HG02884 (cell line): ENCODE results near the gene ATP12A.

ENCODE experiments used
- ATAC-seq: cut with Tn5 transposase; IDR thresholded peaks from one replicate; pipeline ENCODE4 v1.9.1; 2021; ENCODE audit warnings: mild to moderate bottlenecking, moderate library complexity; ENCODE audit not compliant: unreplicated experiment

ATP12A gene

DNA sequence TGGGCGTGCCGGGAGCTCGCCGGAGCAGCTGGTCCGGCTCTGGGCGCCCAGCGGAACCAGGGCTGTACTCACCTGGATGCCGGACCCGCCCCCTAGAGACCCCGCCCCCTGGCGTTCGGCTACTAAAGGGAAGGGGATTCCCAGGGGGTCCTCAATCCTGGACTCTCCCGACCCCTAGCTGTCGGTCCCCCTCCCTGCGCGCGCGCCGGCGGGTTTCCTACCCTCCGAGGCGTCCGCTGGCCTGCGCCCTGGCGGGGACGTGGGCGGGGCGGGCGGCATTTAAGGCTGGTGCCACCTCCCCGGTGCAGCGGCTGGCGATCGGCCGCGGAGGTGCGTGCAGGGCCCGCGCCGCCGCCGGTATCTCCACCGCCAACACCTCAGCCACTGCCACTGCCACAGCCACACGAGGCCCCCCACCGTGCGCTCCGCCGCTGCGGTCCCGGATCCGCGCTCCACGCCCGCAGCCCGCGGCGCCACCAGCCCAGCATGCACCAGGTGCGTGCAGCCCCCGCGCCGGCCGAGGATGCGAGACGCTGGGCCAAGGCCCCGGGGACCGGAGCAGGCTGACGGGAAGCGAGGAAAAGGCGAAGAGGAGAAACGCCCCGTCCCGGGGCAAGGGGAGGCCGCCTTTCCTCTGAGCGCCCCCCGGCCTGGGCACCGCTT lies at the start of gene ATP12A:
ATP12A (plus strand) TSS at position 151 of the 663 bp plus-strand sequence; CDS start at position 487, 336 bp downstream.
- ATAC-seq, result no peak

GRCh38 chr13:24630851-24631620 lies 49.2 kb upstream of the ATP12A start:
- no peak for ATAC-seq

DNA sequence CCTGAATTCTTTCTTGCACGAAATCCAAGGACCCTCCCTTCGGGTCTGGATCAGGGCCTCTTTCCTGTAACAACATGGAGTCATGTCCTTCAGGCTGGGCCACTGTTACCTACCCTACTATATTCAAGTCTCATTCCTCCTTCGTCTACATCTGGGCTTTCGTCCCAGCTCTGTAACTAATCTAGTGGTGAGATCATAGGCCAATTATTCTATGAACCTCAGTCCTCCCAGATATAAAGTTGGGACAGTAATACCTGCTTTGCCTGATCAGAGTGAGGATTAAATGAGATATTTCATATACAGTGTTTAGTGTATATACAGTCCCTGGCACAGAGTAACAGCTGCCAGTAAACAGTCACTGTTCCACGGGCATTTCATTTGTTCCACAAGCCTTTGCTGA lies 48.3 kb upstream of the ATP12A start:
- no peak for ATAC-seq

DNA sequence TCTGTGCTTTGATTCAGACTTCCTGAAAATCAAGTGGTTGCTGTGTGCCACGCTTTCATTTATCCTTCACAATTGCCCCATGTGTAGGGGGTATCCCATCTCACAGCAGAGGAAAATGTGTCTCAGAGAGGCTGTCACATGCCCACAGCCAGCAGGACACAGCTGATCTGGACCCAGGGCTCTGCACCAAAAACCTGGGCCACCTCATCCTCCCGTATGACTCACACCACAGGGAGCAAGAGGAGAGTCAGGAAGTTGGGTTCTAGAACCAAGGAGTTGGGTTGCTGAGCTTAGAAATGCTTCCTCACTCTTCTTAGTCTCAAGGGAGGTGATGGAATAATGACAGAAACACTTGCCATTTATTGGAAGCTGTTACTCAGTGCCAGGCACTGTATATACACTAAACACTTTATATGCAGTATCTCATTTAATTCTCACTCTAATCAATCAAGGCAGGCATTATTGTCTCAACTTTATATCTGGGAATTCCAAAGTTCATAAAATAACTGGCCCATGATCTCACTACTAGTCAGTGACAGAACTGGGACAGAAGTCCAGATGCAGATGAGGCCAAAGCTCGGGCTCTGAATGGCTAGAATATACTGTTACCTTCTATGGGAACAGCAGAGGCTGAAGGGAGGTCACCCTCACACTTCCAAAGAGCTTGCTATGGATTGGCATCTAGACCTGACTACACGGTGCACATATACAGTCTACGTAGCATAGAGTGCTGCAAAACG lies 47.7 kb upstream of the ATP12A start:
- no peak for ATAC-seq

GRCh38 chr13:24636776-24637175 lies 43.4 kb upstream of the ATP12A start:
- no peak for ATAC-seq

DNA sequence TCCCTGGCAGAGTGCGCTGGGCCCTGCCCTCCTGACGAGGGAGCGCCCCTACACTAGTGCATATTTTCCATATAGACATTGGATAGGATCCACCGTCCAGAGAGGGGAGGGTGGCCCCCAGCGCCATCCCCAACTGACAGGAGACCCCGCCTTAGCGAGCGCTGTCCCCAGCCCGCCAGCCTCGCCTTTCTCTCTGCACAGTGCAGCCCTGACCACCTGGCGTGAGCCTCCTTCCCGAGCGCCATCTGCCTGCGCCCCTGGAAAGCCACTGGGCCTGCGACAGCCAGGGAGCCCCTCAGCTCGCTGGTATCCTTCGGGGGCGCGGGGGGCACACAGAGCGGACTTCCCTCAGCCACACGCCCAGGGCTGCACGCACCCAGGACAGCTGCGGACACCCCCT lies 42.1 kb upstream of the ATP12A start:
- ATAC-seq, result no peak

DNA sequence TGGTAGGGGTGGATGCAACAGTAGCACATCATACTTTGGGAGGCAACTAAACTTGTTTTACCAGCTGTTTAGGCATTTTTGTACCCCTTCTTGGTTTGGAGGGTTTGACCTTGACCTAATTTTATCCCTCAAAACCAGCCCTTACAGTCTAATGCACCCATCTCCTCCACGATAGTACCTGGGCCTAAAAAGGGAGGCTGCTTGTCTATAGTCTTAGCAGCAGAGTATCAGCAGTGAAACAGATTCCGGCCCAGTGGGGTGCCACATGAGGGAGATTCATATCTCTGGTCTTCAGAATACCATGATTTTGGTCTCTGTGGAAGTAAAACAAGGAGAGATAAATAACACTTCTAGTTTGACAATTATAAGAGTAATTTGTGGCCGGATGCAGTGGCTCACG lies 39.5 kb upstream of the ATP12A start:
- no peak for ATAC-seq

DNA sequence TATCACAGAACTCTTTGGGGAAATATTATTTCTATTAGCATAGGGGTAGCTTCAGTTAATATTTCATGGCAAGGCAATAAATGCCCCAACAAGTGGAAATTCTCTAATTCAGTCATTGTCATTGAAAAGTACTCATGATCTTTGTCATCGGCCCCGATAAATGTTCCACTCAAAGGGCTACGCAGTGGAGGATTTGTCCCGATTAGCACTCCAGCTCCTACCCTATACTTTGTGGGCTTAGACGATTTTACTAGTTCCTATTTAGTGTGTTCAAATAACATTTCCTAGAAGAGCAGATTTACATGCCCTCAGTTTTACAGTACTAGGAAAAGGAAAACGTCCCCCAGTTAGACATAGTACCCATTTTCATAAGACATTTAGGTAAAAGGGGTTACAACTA lies 38.0 kb upstream of the ATP12A start:
- ATAC-seq, result no peak

DNA sequence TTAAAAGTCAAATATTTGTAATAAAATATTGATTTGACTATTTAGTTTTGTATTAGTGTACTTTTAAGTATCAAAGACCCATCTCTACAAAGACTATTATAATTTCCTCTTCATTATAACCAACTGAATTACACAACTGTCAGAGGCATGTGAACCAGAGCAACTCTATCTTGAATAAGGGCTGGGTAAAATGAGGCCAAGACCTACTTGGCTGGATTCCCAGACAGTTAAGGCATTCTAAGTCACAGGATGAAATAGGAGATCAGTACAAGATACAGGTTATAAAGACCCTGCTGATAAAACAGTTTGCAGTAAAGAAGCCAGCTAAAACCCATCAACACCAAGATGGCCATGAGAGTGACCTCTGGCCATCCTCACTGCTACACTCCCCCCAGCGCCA lies 36.2 kb upstream of the ATP12A start:
- ATAC-seq, result no peak

DNA sequence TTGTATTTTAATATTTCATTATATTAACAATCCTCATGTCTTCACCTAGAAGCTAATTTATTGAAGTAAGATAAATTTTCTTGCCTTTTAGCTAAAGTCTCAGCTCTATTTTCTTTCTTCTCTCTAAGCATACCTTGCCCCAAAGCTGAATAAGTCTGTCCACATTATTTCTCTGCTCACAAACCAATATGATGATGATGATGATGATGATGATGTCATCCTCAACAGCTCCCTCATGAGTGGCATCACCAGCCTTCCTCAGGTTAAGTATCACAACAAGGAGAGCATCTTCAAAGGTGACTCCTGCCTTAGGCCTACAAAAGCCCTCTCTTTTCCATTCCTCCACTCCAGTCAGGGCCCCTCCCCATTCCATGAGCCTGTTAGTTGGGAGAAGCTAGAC lies 31.9 kb upstream of the ATP12A start:
- ATAC-seq, result no peak

GRCh38 chr13:24648983-24649687 lies 31.1 kb upstream of the ATP12A start:
- no peak for ATAC-seq

- ATAC-seq, result no peak
Observed at GRCh38 chr13:24649688-24650043, 30.5 kb upstream of the ATP12A start.

DNA sequence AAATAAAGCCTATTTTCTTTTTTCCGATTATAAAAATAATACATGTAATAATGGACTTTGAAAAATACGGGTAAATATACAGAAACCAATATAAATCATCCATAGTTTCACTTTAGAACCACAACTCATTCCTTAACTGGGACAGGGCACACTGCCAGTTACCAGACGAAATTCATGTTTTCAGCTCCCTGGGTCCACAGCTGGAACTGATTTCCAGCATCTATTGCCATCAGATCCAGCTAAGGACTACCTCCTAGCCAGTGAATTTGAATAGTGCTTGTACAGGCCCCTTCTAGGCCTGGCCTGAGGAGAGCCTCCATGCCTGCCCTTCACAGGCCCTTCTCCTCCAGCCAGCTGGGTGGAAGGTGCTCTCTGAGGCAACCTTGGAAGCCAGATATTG lies 30.0 kb upstream of the ATP12A start:
- no peak for ATAC-seq

- no peak for ATAC-seq
Observed at GRCh38 chr13:24651718-24652345, 28.4 kb upstream of the ATP12A start.

DNA sequence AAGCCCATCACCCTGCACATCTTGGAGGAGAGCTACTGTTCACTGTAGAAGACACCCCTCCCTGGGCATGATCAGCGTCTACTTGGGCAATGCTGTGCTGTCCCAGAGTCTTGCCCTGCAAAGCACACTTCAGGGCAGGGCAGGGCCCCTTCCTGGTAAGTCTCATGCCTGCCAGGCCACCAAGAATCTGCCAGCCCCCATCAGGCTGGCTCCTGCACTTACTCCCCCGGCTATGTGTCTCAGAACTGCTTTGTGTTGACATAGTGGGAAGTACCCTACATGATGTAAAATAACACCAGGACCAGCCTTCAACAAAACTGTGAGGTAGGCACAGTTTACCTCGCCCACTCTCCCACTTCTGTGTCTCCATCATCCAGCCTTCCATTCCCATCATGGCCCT lies 27.8 kb upstream of the ATP12A start:
- ATAC-seq, result no peak

- ATAC-seq, result no peak
Observed at GRCh38 chr13:24654741-24655140, 25.5 kb upstream of the ATP12A start.

- no peak for ATAC-seq
Observed at GRCh38 chr13:24659239-24659638, 21.0 kb upstream of the ATP12A start.

GRCh38 chr13:24660023-24660741 lies 20.0 kb upstream of the ATP12A start:
- ATAC-seq, result no peak

DNA sequence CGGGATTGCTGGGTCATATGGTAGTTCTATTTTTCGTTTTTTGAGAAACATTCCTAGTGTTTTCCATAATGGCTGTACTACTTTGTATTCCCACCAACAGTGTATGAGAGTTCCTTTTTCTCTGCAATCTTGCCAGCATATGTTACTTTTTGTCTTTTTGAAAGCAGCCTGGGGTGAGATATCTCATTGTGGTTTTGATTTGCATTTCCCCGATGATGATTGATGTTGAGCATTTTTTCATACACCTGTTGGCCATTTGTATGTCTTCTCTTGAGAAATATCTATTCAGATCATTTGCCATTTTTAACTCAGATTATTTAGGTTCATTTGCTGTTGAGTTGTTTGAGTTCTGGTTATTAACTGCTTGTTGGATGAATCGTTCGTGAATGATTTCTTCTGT lies 18.5 kb upstream of the ATP12A start:
- ATAC-seq, result no peak
